Retinal pigment epithelial cell (primary cell): ENCODE data around the gene PARP9.
"Not testable (repeated sequence)": the region's sequence is repeated elsewhere in the genome, so short reads cannot be mapped to it uniquely, and the experiment has no call there.

Source experiments
- DNase-seq: peaks from one replicate; pipeline ENCODE4 v3.0.0-alpha.2; 2010; ENCODE audit warnings: low read depth
- H3K4me3 ChIP-seq: 2 replicates; pipeline ENCODE4 v1.5.1; 2011; ENCODE audit warnings: mild to moderate bottlenecking, low read length, control low read depth, moderate library complexity
- TF ChIP-seq, protein P1 (sequence below): conservative IDR thresholded peaks from 2 replicates; pipeline ENCODE4 v1.5.1; 2011; ENCODE audit warnings: low read depth, low read length, control low read depth, inconsistent platforms

Gene PARP9

DNA sequence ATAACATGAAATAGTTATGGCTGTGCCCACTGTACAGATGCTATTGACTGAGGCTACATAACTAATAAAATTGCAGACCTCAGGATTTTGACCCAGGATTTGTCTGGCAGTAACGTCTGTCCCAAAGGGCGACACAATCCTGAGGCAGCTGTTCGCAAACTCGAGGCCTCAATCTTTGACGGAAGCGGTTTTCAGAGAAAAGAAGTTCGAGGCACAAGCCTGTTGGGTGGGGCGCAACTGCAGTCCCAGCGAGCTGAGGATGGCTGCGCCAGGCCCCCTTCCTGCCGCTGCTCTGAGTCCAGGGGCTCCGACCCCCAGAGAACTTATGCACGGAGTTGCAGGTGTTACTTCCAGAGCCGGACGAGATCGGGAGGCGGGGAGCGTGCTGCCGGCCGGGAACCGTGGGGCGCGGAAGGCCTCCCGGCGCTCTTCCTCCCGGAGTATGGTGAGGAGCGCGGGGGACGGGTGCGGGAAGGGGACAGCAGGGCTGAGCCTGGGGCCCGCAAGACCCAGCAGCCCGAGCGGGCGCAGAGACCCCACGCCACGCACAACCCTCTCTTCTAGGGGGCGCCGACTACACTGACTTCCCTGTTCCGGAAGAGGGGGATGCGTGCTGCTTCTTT, 13.4 kb upstream of the PARP9 start, which contains the start of gene PARP15:
Gene PARP15, plus strand, starts transcription at position 242 of the 623 bp plus-strand sequence. Its CDS starts 18 bp downstream, at position 260.
- TF ChIP-seq, protein P1, sequence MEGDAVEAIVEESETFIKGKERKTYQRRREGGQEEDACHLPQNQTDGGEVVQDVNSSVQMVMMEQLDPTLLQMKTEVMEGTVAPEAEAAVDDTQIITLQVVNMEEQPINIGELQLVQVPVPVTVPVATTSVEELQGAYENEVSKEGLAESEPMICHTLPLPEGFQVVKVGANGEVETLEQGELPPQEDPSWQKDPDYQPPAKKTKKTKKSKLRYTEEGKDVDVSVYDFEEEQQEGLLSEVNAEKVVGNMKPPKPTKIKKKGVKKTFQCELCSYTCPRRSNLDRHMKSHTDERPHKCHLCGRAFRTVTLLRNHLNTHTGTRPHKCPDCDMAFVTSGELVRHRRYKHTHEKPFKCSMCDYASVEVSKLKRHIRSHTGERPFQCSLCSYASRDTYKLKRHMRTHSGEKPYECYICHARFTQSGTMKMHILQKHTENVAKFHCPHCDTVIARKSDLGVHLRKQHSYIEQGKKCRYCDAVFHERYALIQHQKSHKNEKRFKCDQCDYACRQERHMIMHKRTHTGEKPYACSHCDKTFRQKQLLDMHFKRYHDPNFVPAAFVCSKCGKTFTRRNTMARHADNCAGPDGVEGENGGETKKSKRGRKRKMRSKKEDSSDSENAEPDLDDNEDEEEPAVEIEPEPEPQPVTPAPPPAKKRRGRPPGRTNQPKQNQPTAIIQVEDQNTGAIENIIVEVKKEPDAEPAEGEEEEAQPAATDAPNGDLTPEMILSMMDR, result no peak
- H3K4me3 ChIP-seq, result peak within 1 kb of the TSS; percentile 48
- DNase-seq, result no peak

DNA sequence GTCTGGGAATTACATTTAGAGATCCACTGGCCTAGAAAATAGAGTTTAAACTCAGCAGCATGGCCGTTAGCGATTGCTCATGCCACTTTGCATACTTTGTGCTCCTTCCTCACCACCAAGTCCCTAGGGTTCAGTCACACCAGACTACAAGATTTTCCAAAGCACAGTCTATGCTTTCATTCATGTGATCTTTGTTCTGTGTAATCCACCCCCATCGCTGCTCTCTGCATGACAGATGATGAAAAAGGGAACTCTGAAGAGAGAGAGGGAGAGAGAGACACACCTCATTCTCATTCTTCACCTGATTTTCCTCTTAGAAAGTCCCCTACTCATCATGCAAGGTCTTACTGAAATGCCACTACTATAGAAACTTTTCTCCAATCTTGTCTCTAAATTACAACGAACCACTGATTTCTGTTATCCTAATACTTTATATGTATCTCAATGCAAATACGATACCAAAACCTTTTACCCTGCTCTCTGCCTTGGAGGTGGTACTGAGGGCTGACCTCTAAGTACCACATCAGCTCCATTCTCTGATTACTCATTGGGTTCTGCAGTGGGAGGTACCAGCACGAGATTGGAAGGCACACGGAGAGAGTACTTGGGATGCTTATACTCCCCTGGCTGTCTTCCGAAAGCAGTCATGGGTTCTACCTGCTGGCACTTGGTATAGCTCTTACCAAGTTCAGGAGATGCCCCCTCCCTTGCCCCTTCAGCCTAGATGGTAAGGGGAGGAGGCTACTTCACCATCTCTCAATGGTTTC, 12.3 kb upstream of the PARP9 start:
- no peak overlapping the region for H3K4me3 ChIP-seq
- TF ChIP-seq, protein P1, result no peak
- DNase-seq, result no peak

DNA sequence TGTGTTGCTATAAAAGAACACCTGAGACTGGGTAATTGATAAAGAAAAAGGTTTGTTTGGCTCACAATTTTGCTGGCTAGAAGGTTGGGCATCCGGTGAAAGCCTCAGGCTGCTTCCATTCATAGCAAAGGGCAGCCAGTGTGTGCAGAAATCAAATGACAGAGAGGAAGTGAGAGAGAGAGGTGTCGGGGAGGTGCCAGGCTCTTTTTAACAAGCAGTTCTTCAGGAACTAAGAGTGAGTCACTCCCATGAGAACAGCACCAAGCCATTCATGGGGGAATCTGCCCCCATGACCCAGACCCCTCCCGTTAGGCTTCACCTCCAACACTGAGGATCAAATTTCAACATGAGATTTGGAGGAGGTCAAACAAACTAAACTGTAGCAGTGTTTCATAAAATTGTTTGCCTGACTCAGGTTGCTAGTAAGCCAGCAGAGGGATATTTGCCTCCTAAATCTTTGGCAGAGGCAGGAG, 8.9 kb upstream of the PARP9 start:
- DNase-seq, result peak; percentile 55
- H3K4me3 ChIP-seq, result no peak overlapping the region

DNA sequence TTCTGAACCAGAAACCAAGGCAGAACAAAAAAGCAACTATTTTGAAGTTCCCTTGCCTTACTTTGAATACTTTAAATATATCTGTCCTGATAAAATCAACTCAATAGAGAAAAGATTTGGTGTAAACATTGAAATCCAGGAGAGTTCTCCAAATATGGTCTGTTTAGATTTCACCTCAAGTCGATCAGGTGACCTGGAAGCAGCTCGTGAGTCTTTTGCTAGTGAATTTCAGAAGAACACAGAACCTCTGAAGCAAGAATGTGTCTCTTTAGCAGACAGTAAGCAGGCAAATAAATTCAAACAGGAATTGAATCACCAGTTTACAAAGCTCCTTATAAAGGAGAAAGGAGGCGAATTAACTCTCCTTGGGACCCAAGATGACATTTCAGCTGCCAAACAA, 4.7 kb upstream of the PARP9 start:
- DNase-seq, result no peak
- H3K4me3 ChIP-seq, result no peak overlapping the region
- TF ChIP-seq, protein P1, result no peak

More for the DNA sequence above, 8.9 kb upstream of the PARP9 start:
- TF ChIP-seq, protein P1, result no peak

DNA sequence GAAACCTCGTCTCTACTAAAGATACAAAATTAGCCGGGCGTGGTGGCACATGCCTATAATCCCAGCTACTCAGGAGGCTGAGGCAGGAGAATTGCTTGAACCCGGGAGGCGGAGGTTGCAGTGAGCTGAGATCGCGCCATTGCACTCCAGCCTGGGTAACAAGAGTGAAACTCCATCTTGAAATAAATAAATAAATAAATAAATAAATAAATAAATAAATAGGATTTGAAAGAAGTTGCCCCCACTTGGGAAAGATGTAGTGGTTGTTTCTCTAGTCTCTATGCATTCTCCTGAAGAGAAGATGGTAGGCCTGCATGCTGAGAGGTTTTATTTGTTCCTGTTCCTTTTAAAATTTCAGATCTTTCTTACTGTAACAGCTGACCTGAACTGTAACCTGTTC, 4.0 kb upstream of the PARP9 start:
- H3K4me3 ChIP-seq, DNase-seq: not testable (repeated sequence)

DNA sequence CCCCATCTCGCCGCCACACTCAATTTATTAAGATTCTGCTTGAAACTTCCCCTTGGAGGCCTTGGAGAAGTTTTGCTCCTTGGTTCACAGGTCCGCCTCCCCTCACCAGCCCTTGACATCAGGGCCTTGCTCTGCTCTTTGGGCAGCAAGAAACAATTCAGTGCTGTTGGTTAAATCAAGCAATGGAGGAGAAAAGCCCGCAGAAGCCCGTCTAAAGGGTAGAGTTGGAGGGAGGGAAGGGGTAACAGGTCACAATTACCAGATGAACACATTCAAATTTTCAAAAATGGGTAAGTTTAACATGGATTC, 429 bp downstream of the PARP9 start:
- peak overlapping the region; percentile 72 for H3K4me3 ChIP-seq
- DNase-seq, result no peak
- TF ChIP-seq, protein P1, result no peak

DNA sequence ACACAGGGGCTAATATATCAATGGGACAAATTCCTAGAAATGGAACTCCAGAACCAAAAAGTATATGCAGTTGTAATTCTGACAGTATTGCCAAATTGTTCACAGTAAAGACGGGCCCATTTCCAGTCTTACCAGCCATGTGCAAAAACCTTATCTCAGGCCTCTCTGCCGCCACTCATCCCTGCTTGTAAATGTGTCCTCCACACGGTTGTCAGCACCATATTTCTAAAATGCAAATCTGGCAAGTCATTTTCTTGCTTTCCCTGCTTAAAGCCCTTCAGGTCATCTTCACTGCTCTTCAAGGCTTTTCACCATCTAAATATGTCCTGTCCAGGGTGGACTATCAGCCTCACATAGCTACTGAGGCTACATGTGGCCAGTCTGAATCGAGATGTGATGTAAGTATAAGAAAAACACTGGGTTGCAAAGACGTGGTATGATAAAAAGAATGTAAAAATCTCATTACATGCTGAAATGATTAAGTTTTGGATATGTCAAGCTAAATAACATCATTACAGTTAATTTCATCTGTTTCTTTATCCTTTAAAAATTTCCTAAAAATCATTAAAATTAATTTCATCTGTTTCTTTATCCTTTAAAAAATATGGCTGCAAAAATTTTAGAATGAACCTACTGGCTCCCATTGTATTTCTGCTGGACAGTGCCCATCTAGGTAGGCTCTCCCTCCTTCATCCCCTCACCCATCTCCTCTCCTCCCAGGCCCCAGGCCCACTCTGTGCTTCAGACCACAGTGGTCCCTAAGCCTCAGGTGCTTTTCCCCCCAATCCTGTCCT, 980 bp downstream of the PARP9 start:
- TF ChIP-seq, protein P1, result no peak
- DNase-seq, result no peak

More for the DNA sequence above, 980 bp downstream of the PARP9 start:
- peak overlapping the region; percentile 72 for H3K4me3 ChIP-seq
